Measurements from ENCODE around the gene HERC3. TPM values are rescaled to one million over a fixed set of nuclear protein-coding genes. Genes with fewer than 3 reads are reported as not detected.

The HERC3 gene
- total RNA-seq, 1 experiment from 2014 or later: 17.3 TPM

GRCh38 chr4:88600176-88600838 lies 8.0 kb downstream of the HERC3 start:
- Mint-ChIP-seq H3K4me3 (ENCODE audit: low read depth, unreplicated experiment) (no peak overlapping the region), H3K27ac (ENCODE audit: unreplicated experiment) (no peak overlapping the region), H3K27me3 (ENCODE audit: unreplicated experiment) (no peaks in the 10 kb centered on the region), H3K4me1 (ENCODE audit: low read depth, unreplicated experiment) (no peaks in the 10 kb centered on the region), H3K36me3 (ENCODE audit: insufficient read depth, unreplicated experiment) (no peaks in the 10 kb centered on the region), H3K9me3 (ENCODE audit: low read depth, unreplicated experiment) (no peaks in the 10 kb centered on the region)
- no peak for DNase-seq
- intact Hi-C loops (cut with micrococcal nuclease; ENCODE audit: unreplicated experiment): no loop called here
- no TSS peak for BruUV-seq (replicated peaks)
- no peak for TF ChIP-seq CTCF (IDR thresholded peaks at IDR 0.05; ENCODE audit: unreplicated experiment)
- CTCF ChIA-PET: interaction anchor here (0.8 kb wide), 1 partner anchor 61 kb away, joined by 3 read pairs; no protein-coding TSS in a partner anchor

- no peak overlapping the region for H3K4me3 Mint-ChIP-seq (ENCODE audit: low read depth, unreplicated experiment)
- CTCF ChIA-PET: interaction anchor here (0.7 kb wide), 1 partner anchor 418 kb away, joined by 3 read pairs; no protein-coding TSS in a partner anchor
- intact Hi-C loops (cut with micrococcal nuclease; ENCODE audit: unreplicated experiment): no loop called here
- H3K9me3 Mint-ChIP-seq (ENCODE audit: low read depth, unreplicated experiment): peaks cover 5% of the 10 kb centered on the region
- H3K36me3 Mint-ChIP-seq (ENCODE audit: insufficient read depth, unreplicated experiment): peaks cover 5% of the 10 kb centered on the region
- DNase-seq: no peak
- H3K27ac Mint-ChIP-seq (ENCODE audit: unreplicated experiment): no peak overlapping the region
- no peaks in the 10 kb centered on the region for H3K27me3 Mint-ChIP-seq (ENCODE audit: unreplicated experiment)
- BruUV-seq (replicated peaks): no TSS peak
- H3K4me1 Mint-ChIP-seq (ENCODE audit: low read depth, unreplicated experiment): peaks cover 1% of the 10 kb centered on the region
- TF ChIP-seq CTCF (IDR thresholded peaks at IDR 0.05; ENCODE audit: unreplicated experiment): no peak
Measured at GRCh38 chr4:88604978-88605678, 12.8 kb downstream of the HERC3 start.

- intact Hi-C loops (cut with micrococcal nuclease; ENCODE audit: unreplicated experiment): no loop called here
- no peaks in the 10 kb centered on the region for H3K27me3 Mint-ChIP-seq (ENCODE audit: unreplicated experiment)
- no peak for DNase-seq
- H3K4me3 Mint-ChIP-seq (ENCODE audit: low read depth, unreplicated experiment): no peak overlapping the region
- H3K36me3 Mint-ChIP-seq (ENCODE audit: insufficient read depth, unreplicated experiment): peaks cover 5% of the 10 kb centered on the region
- TF ChIP-seq CTCF (IDR thresholded peaks at IDR 0.05; ENCODE audit: unreplicated experiment): no peak
- no peak overlapping the region for H3K27ac Mint-ChIP-seq (ENCODE audit: unreplicated experiment)
- peaks cover 5% of the 10 kb centered on the region for H3K9me3 Mint-ChIP-seq (ENCODE audit: low read depth, unreplicated experiment)
- BruUV-seq (replicated peaks): no TSS peak
- CTCF ChIA-PET: no interaction called here
- H3K4me1 Mint-ChIP-seq (ENCODE audit: low read depth, unreplicated experiment): peaks cover 7% of the 10 kb centered on the region
Measured at GRCh38 chr4:88605736-88606135, 13.5 kb downstream of the HERC3 start.

GRCh38 chr4:88606832-88607231 lies 14.6 kb downstream of the HERC3 start:
- H3K36me3 Mint-ChIP-seq (ENCODE audit: insufficient read depth, unreplicated experiment): peaks cover 11% of the 10 kb centered on the region
- CTCF ChIA-PET: no interaction called here

More at GRCh38 chr4:88606832-88607231, 14.6 kb downstream of the HERC3 start:
- no peak overlapping the region for H3K27ac Mint-ChIP-seq (ENCODE audit: unreplicated experiment)
- peaks cover 18% of the 10 kb centered on the region for H3K4me1 Mint-ChIP-seq (ENCODE audit: low read depth, unreplicated experiment)
- TF ChIP-seq CTCF (IDR thresholded peaks at IDR 0.05; ENCODE audit: unreplicated experiment): no peak
- H3K27me3 Mint-ChIP-seq (ENCODE audit: unreplicated experiment): no peaks in the 10 kb centered on the region
- peaks cover 5% of the 10 kb centered on the region for H3K9me3 Mint-ChIP-seq (ENCODE audit: low read depth, unreplicated experiment)
- intact Hi-C loops (cut with micrococcal nuclease; ENCODE audit: unreplicated experiment): no loop called here
- H3K4me3 Mint-ChIP-seq (ENCODE audit: low read depth, unreplicated experiment): no peak overlapping the region
- DNase-seq: no peak
- no TSS peak for BruUV-seq (replicated peaks)

All from Calu3 (cell line).